Activated gamma-delta T cell treated with anti-CD3 and anti-CD28 coated beads, Interleukin-2, amount 50 U/mL, for 16 hours (primary cell): ENCODE data around the gene ULK4.
"Not testable (repeated sequence)": the region's sequence is repeated elsewhere in the genome, so short reads cannot be mapped to it uniquely, and the experiment has no call there.

Source experiments
- DNase-seq: peaks from one replicate; pipeline ENCODE4 v3.0.0-alpha.2; 2020; ENCODE audit warnings: low read depth

ULK4 gene

GRCh38 chr3:41436983-41437382 lies 524.9 kb downstream of the ULK4 start:
- no peak for DNase-seq

- no peak for DNase-seq
These were observed 527.1 kb downstream of the ULK4 start for GRCh38 chr3:41434781-41435180.

- DNase-seq, result no peak
These were observed 530.5 kb downstream of the ULK4 start for GRCh38 chr3:41431386-41431785.

- DNase-seq, result no peak
These were observed 531.0 kb downstream of the ULK4 start for GRCh38 chr3:41430886-41431285.

- DNase-seq, result no peak
These were observed 531.5 kb downstream of the ULK4 start for GRCh38 chr3:41430391-41430790.

- no peak for DNase-seq
These were observed 535.4 kb downstream of the ULK4 start for GRCh38 chr3:41426485-41426884.

- no peak for DNase-seq
These were observed 537.2 kb downstream of the ULK4 start for GRCh38 chr3:41424543-41425300.

- DNase-seq, result no peak
These were observed 542.1 kb downstream of the ULK4 start for GRCh38 chr3:41419809-41420208.

GRCh38 chr3:41418961-41419691 lies 542.8 kb downstream of the ULK4 start:
- no peak for DNase-seq

GRCh38 chr3:41417574-41417973 lies 544.3 kb downstream of the ULK4 start:
- DNase-seq, result no peak

- no peak for DNase-seq
These were observed 550.8 kb downstream of the ULK4 start for GRCh38 chr3:41411065-41411464.

GRCh38 chr3:41405466-41405865 lies 556.4 kb downstream of the ULK4 start:
- DNase-seq, result no peak

GRCh38 chr3:41404582-41404981 lies 557.3 kb downstream of the ULK4 start:
- DNase-seq, result no peak

- DNase-seq, result no peak
These were observed 567.0 kb downstream of the ULK4 start for GRCh38 chr3:41394896-41395295.

- DNase-seq, result not testable (repeated sequence)
These were observed 591.0 kb downstream of the ULK4 start for GRCh38 chr3:41370765-41371535.

- DNase-seq, result no peak
These were observed 591.6 kb downstream of the ULK4 start for GRCh38 chr3:41370307-41370706.

- no peak for DNase-seq
These were observed 592.1 kb downstream of the ULK4 start for GRCh38 chr3:41369838-41370237.

- no peak for DNase-seq
These were observed 595.9 kb downstream of the ULK4 start for GRCh38 chr3:41365973-41366372.

- no peak for DNase-seq
These were observed 597.2 kb downstream of the ULK4 start for GRCh38 chr3:41364736-41365135.

GRCh38 chr3:41363830-41364523 lies 597.9 kb downstream of the ULK4 start:
- no peak for DNase-seq

- no peak for DNase-seq
These were observed 599.0 kb downstream of the ULK4 start for GRCh38 chr3:41362638-41363559.
